ENCODE results near the gene DDX4. TPM values are rescaled to one million over a fixed set of nuclear protein-coding genes. Genes with fewer than 3 reads are reported as not detected.

Gene DDX4
- total and polyA plus RNA-seq, 9 of the 15 experiments (the other 6 are each of a cell fraction or from before 2014, with no cell fraction given), result not detected

GRCh38 chr5:55712023-55712859 is 25.6 kb upstream of the DDX4 start, which contains the start of gene SLC38A9:
Gene SLC38A9, minus strand, starts transcription at chr5:55712324. Its CDS starts 14,366 bp downstream, at chr5:55697958.
- DNase-seq (ENCODE audit: extremely low read depth in 1 of 4, low spot score in 3 of 4) (peak; percentile 91 to 95 (median 92)), ATAC-seq (peak; percentile 100), FAIRE-seq (peak; percentile 95)
- H2AFZ ChIP-seq (ENCODE audit: low read depth, low read length), result peak within 1 kb of the TSS; percentile 95
- no peaks in the 10 kb centered on the region for H3K9me1 ChIP-seq (ENCODE audit: control insufficient read depth, insufficient read depth, low read length)
- TSS peak; percentile 93 for BruUV-seq (replicated peaks)
- no peaks in the 10 kb centered on the region for H3K36me3 ChIP-seq (ENCODE audit: control insufficient read depth, insufficient read depth, low read length)
- under 1% methylated on average over 45 of the region's 55 CpGs for WGBS (ENCODE audit: insufficient coverage, low coverage, missing lambda C conversion rate)
- in situ Hi-C loops (cut with MboI), result no loop called here
- no peaks in the 10 kb centered on the region for H4K20me1 ChIP-seq (replicated peaks; ENCODE audit: control insufficient read depth, insufficient read depth, low read length)
- POLR2A ChIA-PET, result interaction anchor here (0.6 to 1.6 kb wide), 6 partner anchors 11 to 101 kb away, joined by 3 to 9 read pairs (median 3); no protein-coding TSS in a partner anchor
- peaks cover 0 to 11% of the 10 kb centered on the region in 2 experiments; a peak in 4 of 5 replicates for H3K4me1 ChIP-seq (replicated peaks in 1 of 2; ENCODE audit: control insufficient read depth in 2 of 2, insufficient read depth in 2 of 2, low read length in 2 of 2)
- peak within 1 kb of the TSS; percentile 81 to 99 for H3K9ac ChIP-seq (ENCODE audit: insufficient read depth in 1 of 2, low read depth in 2 of 2, low read length in 2 of 2)
- no peaks in the 10 kb centered on the region for H3K9me3 ChIP-seq (replicated peaks; ENCODE audit: control insufficient read depth, insufficient read depth, low read depth, low read length)
- H3K27me3 ChIP-seq (ENCODE audit: control insufficient read depth in 2 of 2, insufficient read depth in 2 of 2, low read length in 2 of 2), result no peaks in the 10 kb centered on the region
- CTCF ChIA-PET (ENCODE audit: low intra/inter-chr PET ratio), result no interaction called here
- H3K4me2 ChIP-seq (ENCODE audit: insufficient read depth, low read length), result peak within 1 kb of the TSS; percentile 97
- peak within 1 kb of the TSS; percentile 90 for H3K4me3 ChIP-seq
- H3K27ac ChIP-seq (ENCODE audit: extremely low read depth, low read depth, low read length), result peak within 1 kb of the TSS; percentile 65
- intact Hi-C loops (cut with micrococcal nuclease), result no loop called here
- peaks cover 10% of the 10 kb centered on the region for H3K79me2 ChIP-seq (ENCODE audit: control insufficient read depth, insufficient read depth, low read length)
- TF ChIP-seq PHF20 (IDR thresholded peaks at IDR 0.05; ENCODE audit: partially characterized antibody), result peak; percentile 54
- TF ChIP-seq HSF4 (CRISPR knock-in tag; IDR thresholded peaks at IDR 0.05; ENCODE audit: borderline replicate concordance), result no peak
- TF ChIP-seq ATF1 (CRISPR knock-in tag; IDR thresholded peaks at IDR 0.05), result no peak
- peak; percentile 69; the same call in 1 of the 2 replicates for TF ChIP-seq ATF1 (tag; IDR thresholded peaks at IDR 0.05)
- TF ChIP-seq DIDO1 (tag; IDR thresholded peaks at IDR 0.05; ENCODE audit: low read depth), result peak; percentile 69; the same call in 1 of the 2 replicates
- TF ChIP-seq SMAD3 (CRISPR knock-in tag; conservative IDR thresholded peaks at IDR 0.05), result 0 out of 2 replicates have a peak, but pooled peaks have one; percentile 20
- TF ChIP-seq ZNF146 (CRISPR knock-in tag; IDR thresholded peaks at IDR 0.05; ENCODE audit: unreplicated experiment), result no peak
- TF ChIP-seq MNT (conservative IDR thresholded peaks at IDR 0.05), result peak; percentile 74 to 86
- no peak for TF ChIP-seq ZSCAN29 (IDR thresholded peaks at IDR 0.05)
- peak; percentile 65; the same call in 1 of the 2 replicates for TF ChIP-seq SPI1 (IDR thresholded peaks at IDR 0.05; ENCODE audit: borderline replicate concordance, low read depth, low read length)
- no peak for TF ChIP-seq HES1 (IDR thresholded peaks at IDR 0.05; ENCODE audit: low read depth)
- peak; percentile 40; the same call in 1 of the 2 replicates for TF ChIP-seq TAF7 (tag; IDR thresholded peaks at IDR 0.05)
- 0 out of 2 replicates have a peak, but pooled peaks have one; percentile 21 for TF ChIP-seq CHAMP1 (IDR thresholded peaks at IDR 0.05)
- TF ChIP-seq ATF3 (IDR thresholded peaks at IDR 0.05), result no peak
- TF ChIP-seq ATF3 (CRISPR knock-in tag; conservative IDR thresholded peaks at IDR 0.05), result no peak
- no peak for TF ChIP-seq PHF21A (IDR thresholded peaks at IDR 0.05; ENCODE audit: borderline replicate concordance, low read depth)
- no peak for TF ChIP-seq ZNF695 (CRISPR knock-in tag; IDR thresholded peaks at IDR 0.05)
